Stimulated activated CD4-positive, alpha-beta T cell treated with anti-CD3 and anti-CD28 coated beads, Interleukin-1b, Interleukin-23, amount 100 ng/mL, for 1 hour (primary cell): ENCODE measurements around the gene EZH1.
A peak's percentile ranks its signal among the peaks of the same experiment; 100 is the strongest.
"Not testable (repeated sequence)": the region's sequence is repeated elsewhere in the genome, so short reads cannot be mapped to it uniquely, and the experiment has no call there.

Experiments
- DNase-seq, 2 donors: peaks; one replicate each; pipeline ENCODE4 v3.0.0-alpha.2; 2020; ENCODE audit warnings: low read depth in 2 of 2

EZH1 gene

GRCh38 chr17:42772945-42773289 lies 28.1 kb upstream of the EZH1 start:
- no peak for DNase-seq

GRCh38 chr17:42769964-42770363 lies 25.1 kb upstream of the EZH1 start:
- DNase-seq, result not testable (repeated sequence)

GRCh38 chr17:42768006-42768405 lies 23.2 kb upstream of the EZH1 start:
- DNase-seq, result not testable (repeated sequence)

GRCh38 chr17:42767512-42767911 lies 22.7 kb upstream of the EZH1 start:
- no peak for DNase-seq

- DNase-seq, result no peak
Measured at GRCh38 chr17:42766124-42766523, 21.3 kb upstream of the EZH1 start.

GRCh38 chr17:42761638-42762037 lies 16.8 kb upstream of the EZH1 start:
- DNase-seq, result no peak

GRCh38 chr17:42760652-42761581 lies 16.1 kb upstream of the EZH1 start, which contains the start of gene RAMP2:
TSS of gene RAMP2 (plus strand) at chr17:42761227. CDS start at chr17:42761262, 35 bp downstream.
- DNase-seq, result no peak

GRCh38 chr17:42759982-42760651 lies 15.3 kb upstream of the EZH1 start:
- no peak for DNase-seq

- DNase-seq, result no peak
Measured at GRCh38 chr17:42754782-42755181, 9.9 kb upstream of the EZH1 start.

- DNase-seq, result no peak
Measured at GRCh38 chr17:42751628-42752027, 6.8 kb upstream of the EZH1 start.

- DNase-seq, result no peak
Measured at GRCh38 chr17:42750739-42751344, 6.0 kb upstream of the EZH1 start.

- no peak for DNase-seq
Measured at GRCh38 chr17:42748908-42749798, 4.3 kb upstream of the EZH1 start.

- no peak for DNase-seq
Measured at GRCh38 chr17:42748202-42748907, 3.5 kb upstream of the EZH1 start.

GRCh38 chr17:42744283-42744805 lies 496 bp downstream of the EZH1 start:
- DNase-seq, result peak; percentile 26 to 64

GRCh38 chr17:42743595-42744282 lies 1.1 kb downstream of the EZH1 start:
- no peak for DNase-seq

GRCh38 chr17:42742916-42743315 lies 1.9 kb downstream of the EZH1 start:
- not testable (repeated sequence) for DNase-seq

GRCh38 chr17:42740699-42741098 lies 4.1 kb downstream of the EZH1 start:
- DNase-seq, result no peak

GRCh38 chr17:42725143-42725542 lies 19.7 kb downstream of the EZH1 start:
- DNase-seq, result no peak

- DNase-seq, result no peak
Measured at GRCh38 chr17:42723636-42724035, 21.2 kb downstream of the EZH1 start.

GRCh38 chr17:42720996-42721583 lies 23.8 kb downstream of the EZH1 start:
- DNase-seq, result no peak
